ENCODE results near the gene ALCAM. TPM values are rescaled to one million over a fixed set of nuclear protein-coding genes. Genes with fewer than 3 reads are reported as not detected.

ALCAM gene
- polyA plus RNA-seq, 1 of the 3 experiments (the other 2 are of a cell fraction), result 58.3 TPM

- Histone ChIP-seq H3K4me3 (ENCODE audit: low read depth in 2 of 2, low read length in 1 of 2) (no peak overlapping the region), H3K36me3 (replicated peaks in 1 of 2; ENCODE audit: control insufficient read depth in 1 of 2, insufficient read depth in 2 of 2, low read length in 1 of 2) (peaks cover 31 to 71% of the 10 kb centered on the region in 2 experiments), H2AFZ (ENCODE audit: low read depth) (no peak overlapping the region), H3K27ac (ENCODE audit: low read depth in 2 of 2, low read length in 1 of 2) (peak overlapping the region in 1 of 2 experiments; percentile 8; a peak in 1 of 4 replicates), H3K9ac (no peak overlapping the region), H3K79me2 (ENCODE audit: insufficient read depth) (peaks cover 12% of the 10 kb centered on the region), H3K9me2 (no peaks in the 10 kb centered on the region), H3K4me1 (ENCODE audit: control insufficient read depth in 1 of 2, insufficient read depth in 2 of 2, low read depth in 1 of 2, low read length in 1 of 2) (no peaks in the 10 kb centered on the region; a peak in 1 of 4 replicates), H3K9me3 (no peaks in the 10 kb centered on the region), H3K27me3 (ENCODE audit: insufficient read depth) (no peaks in the 10 kb centered on the region), H3K4me2 (no peak overlapping the region), H3F3A (replicated peaks; ENCODE audit: insufficient read depth) (peaks cover 8% of the 10 kb centered on the region), H4K20me1 (ENCODE audit: insufficient read depth) (no peaks in the 10 kb centered on the region)
- ChIA-PET POLR2A (no interaction called here), CTCF (interaction anchor here (5.0 kb wide), 1 partner anchor 11 kb away, joined by 28 read pairs; no protein-coding TSS in a partner anchor)
- no peak for DNase-seq
- WGBS (ENCODE audit: low lambda C conversion rate), result 79% methylated on average over 1 of the region's 1 CpG
- TF ChIP-seq SIN3A (IDR thresholded peaks at IDR 0.05; ENCODE audit: borderline replicate concordance, low read depth, low read length), result no peak
- no peak for TF ChIP-seq USF1 (IDR thresholded peaks at IDR 0.05; ENCODE audit: borderline replicate concordance, low read depth)
- TF ChIP-seq IRF3 (IDR thresholded peaks at IDR 0.05; ENCODE audit: low read depth, low read length), result no peak
- no peak for TF ChIP-seq FOSL2 (IDR thresholded peaks at IDR 0.05; ENCODE audit: borderline replicate concordance, low read depth)
- no peak for TF ChIP-seq POLR2AphosphoS5 (IDR thresholded peaks at IDR 0.05; ENCODE audit: low read depth, low read length)
- TF ChIP-seq RAD21 (IDR thresholded peaks at IDR 0.05; ENCODE audit: low read length), result no peak
- TF ChIP-seq REST (IDR thresholded peaks at IDR 0.05; ENCODE audit: low read depth, low read length), result no peak
- no peak for TF ChIP-seq NFIC (IDR thresholded peaks at IDR 0.05; ENCODE audit: borderline replicate concordance)
- TF ChIP-seq TAF1 (IDR thresholded peaks at IDR 0.05; ENCODE audit: borderline replicate concordance, low read depth, low read length), result no peak
- TF ChIP-seq JUND (IDR thresholded peaks at IDR 0.05), result no peak
- no peak for TF ChIP-seq MEF2A (IDR thresholded peaks at IDR 0.05; ENCODE audit: borderline replicate concordance, low read depth)
These were observed 162.7 kb downstream of the ALCAM start for GRCh38 chr3:105529456-105529855.

- Histone ChIP-seq H3K4me1 (ENCODE audit: control insufficient read depth in 1 of 2, insufficient read depth in 2 of 2, low read depth in 1 of 2, low read length in 1 of 2) (no peaks in the 10 kb centered on the region; a peak in 2 of 4 replicates), H2AFZ (ENCODE audit: low read depth) (no peak overlapping the region), H3K9ac (no peak overlapping the region), H3K9me3 (no peaks in the 10 kb centered on the region; the same call in 1 of the 2 replicates), H3K27ac (ENCODE audit: low read depth in 2 of 2, low read length in 1 of 2) (no peak overlapping the region), H3K36me3 (replicated peaks in 1 of 2; ENCODE audit: control insufficient read depth in 1 of 2, insufficient read depth in 2 of 2, low read length in 1 of 2) (peaks cover 31 to 71% of the 10 kb centered on the region in 2 experiments), H4K20me1 (ENCODE audit: insufficient read depth) (no peaks in the 10 kb centered on the region), H3F3A (replicated peaks; ENCODE audit: insufficient read depth) (peaks cover 3% of the 10 kb centered on the region), H3K79me2 (ENCODE audit: insufficient read depth) (peaks cover 18% of the 10 kb centered on the region; the same call in 1 of the 2 replicates), H3K9me2 (no peaks in the 10 kb centered on the region), H3K27me3 (ENCODE audit: insufficient read depth) (no peaks in the 10 kb centered on the region), H3K4me3 (ENCODE audit: low read depth in 2 of 2, low read length in 1 of 2) (no peak overlapping the region), H3K4me2 (no peak overlapping the region)
- ChIA-PET CTCF (no interaction called here), POLR2A (no interaction called here)
- no peak for TF ChIP-seq ZBTB33 (IDR thresholded peaks at IDR 0.05; ENCODE audit: borderline replicate concordance, low read depth)
- TF ChIP-seq SMC3 (IDR thresholded peaks at IDR 0.05; ENCODE audit: low read depth, low read length), result no peak
- no peak for TF ChIP-seq TCF12 (IDR thresholded peaks at IDR 0.05)
- no peak for DNase-seq
- 96% methylated on average over 2 of the region's 2 CpGs for WGBS (ENCODE audit: low lambda C conversion rate)
These were observed 165.5 kb downstream of the ALCAM start for GRCh38 chr3:105532251-105532650.

Data from SK-N-SH (cell line).